AG09319 (cell line): ENCODE measurements around the gene CHID1.

Experiments used
- DNase-seq: peaks from one replicate; pipeline ENCODE4 v3.0.0-alpha.2; 2010; ENCODE audit warnings: low read depth; ENCODE audit errors: extremely low read depth
- TF ChIP-seq, protein P1 (sequence below): IDR thresholded peaks from 2 replicates; pipeline ENCODE4 v1.5.1; 2011; ENCODE audit warnings: low read depth, mild to moderate bottlenecking, inconsistent platforms, low read length, moderate library complexity

CHID1 gene

DNA sequence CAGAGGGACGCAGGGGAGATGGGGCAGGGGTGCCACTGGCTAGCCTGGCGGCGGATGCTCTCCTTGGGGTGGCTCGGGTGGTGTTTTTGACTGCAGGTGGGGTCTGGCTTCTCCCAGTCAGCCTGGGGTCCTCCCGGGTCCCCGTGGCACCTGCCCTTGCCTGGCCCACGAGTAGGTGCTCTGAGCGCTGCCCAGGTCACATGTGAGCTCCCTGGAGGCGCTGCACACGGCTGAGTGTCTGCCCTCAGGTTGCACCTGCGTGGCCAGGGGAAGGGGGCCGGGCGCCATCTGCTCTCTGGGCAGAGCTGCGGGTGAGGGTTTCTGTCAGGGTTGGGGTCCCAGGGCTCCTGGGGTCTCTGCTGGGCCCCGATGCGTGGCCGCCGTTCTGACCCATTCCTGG is 62.7 kb downstream of the CHID1 start:
- DNase-seq, result no peak
- TF ChIP-seq, protein P1, sequence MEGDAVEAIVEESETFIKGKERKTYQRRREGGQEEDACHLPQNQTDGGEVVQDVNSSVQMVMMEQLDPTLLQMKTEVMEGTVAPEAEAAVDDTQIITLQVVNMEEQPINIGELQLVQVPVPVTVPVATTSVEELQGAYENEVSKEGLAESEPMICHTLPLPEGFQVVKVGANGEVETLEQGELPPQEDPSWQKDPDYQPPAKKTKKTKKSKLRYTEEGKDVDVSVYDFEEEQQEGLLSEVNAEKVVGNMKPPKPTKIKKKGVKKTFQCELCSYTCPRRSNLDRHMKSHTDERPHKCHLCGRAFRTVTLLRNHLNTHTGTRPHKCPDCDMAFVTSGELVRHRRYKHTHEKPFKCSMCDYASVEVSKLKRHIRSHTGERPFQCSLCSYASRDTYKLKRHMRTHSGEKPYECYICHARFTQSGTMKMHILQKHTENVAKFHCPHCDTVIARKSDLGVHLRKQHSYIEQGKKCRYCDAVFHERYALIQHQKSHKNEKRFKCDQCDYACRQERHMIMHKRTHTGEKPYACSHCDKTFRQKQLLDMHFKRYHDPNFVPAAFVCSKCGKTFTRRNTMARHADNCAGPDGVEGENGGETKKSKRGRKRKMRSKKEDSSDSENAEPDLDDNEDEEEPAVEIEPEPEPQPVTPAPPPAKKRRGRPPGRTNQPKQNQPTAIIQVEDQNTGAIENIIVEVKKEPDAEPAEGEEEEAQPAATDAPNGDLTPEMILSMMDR, result no peak

DNA sequence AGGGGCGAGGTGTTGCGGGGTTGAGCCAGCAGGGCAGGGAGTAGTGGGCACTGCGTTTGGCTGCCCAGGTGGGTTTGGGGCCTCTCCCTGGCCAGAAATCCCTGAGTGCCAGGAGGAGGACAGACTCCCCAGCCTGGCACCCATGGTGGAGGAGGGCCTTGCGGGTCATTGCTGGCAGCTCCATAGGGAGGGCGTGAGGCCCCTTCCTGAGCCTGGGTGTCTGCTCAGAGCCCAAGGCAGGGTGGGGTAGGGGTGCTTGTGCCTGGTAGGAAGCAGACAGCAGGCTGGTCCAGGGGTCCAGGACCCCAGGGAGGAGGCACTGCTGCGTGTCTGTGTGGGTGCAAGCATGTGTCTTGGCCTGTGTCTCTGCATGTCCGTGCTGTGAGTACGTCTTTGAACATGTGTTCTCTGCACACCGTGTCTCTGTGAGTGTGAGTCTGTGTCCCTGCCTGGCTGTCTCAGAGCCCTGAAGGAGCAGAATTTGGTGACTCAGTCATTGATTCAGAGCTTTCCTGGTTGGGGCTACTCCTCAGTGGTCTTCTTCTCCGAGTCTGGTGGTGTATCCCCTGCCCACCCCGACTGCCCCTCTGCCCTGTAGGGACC is 64.0 kb downstream of the CHID1 start:
- no peak for DNase-seq
- TF ChIP-seq, protein P1, result no peak

DNA sequence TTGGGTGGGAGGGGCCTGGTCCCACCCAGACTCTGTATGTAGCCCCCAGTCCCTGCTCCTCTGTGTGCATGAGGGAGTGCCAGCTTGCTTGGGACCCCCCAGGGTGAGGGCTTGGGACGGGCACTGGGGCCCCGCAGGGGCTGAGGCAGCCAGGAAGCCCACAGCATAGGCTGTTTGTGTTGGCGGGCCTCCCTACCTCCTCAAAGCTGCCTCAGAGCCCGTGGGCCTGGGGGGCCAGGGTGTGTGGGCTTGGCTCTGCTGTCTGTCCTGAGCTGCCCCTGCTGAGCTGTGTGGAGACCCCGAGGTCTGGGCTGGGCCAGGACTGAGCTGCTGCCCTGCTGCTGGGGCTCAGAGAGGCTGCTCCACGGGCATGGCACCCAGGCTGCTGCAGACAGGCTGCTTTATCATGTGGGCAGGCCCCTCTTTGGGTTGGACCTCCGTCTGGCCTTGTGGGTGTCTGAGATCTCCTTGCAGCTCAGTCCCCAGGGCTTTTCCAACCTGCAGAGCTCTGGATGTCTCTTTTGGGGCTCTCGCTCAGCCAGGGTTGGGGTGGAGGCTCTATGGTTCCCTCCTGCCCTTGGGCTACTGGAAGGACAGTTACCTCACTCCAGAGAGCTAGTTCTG is 64.6 kb downstream of the CHID1 start:
- no peak for DNase-seq
- TF ChIP-seq, protein P1, result no peak

DNA sequence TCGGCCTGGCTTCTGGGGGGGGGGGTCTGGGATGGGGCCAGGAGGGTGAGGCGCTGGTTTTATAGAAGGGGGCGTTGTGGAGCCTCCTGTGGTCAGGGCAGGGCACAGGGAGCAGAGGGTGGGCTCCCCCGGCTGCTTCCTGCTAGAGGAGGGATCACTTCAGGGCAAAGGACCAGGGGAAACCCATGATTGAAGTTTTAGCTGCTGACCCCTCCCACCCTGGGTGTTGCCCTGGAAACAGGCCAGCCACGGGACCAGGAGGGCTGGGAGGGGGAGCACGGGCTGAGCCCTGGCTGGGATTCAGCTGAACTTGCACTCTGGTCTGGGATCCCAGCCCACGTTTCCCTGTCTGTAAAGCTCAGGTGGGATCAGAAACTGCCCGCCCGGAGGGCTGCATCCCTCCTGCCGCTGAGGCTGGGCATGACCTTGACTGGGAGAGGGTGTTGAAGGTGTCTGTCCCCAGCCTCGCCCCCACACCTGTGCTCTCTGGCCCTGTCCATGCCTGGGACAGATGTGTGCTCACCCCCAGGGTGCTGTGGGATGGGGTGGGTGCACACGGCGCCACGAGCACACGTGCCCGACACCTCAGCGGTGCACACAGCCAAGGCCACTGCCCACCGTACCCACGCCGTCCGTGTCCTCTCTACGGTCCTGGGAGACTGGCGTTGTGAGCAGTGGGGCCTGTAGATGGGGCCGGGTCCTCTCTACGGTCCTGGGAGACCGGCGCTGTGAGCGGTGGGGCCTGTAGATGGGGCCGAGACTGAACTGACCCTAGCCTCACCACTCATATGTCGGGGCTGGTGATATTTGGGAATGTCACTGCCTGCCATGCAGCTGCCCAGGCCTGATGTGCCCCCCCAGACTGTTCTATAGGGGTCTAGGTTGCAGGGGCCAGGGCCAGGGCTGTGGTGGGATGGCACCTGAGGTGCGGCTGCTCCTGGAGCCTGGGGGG is 65.6 kb downstream of the CHID1 start:
- DNase-seq, result peak; percentile 96
- TF ChIP-seq, protein P1, result no peak; the same call in 1 of the 2 replicates

DNA sequence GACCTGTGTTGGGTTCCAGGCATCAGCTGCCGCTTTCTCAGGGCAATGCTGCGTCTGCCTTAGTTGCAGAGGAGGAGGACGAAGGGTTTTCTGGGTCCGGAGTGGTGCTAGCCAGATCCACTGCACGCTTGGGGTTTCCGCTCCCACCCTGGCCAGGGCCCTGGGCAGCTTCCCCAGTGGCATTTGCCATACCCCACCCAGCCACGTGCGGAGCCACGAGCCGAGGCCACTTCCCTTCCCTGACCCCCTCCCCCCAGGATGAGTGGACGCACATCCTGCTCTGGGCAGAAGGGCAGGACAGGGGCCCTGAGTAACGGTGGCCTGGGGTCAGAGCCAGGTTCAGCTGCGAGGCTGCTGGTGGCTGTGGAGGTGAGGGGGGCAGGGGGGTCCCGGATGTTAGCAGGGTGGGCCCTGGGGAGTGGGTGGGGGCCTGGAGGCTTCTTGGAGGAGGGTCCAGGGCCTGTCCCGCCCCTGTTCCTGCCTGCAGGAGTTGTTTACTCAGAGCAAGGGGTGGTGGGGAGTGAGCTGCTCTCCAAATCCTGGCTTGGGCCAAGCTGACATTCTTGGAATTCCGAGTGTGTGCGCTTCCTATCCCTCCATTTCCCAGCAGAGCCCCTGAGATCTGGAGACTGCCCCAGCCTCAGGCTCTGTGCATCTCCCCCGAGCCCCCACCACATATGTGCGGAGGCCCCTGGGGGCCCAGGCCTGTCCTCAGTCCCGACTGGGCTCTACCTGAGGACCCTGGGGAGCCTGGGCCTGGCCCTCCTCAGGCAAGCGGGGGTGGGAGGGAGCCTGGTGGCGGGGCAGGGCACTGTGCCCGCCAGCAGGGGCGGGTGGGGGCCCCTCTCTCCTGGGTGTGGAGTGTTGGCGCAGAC is 66.6 kb downstream of the CHID1 start:
- TF ChIP-seq, protein P1, result no peak
- peak; percentile 92 for DNase-seq

DNA sequence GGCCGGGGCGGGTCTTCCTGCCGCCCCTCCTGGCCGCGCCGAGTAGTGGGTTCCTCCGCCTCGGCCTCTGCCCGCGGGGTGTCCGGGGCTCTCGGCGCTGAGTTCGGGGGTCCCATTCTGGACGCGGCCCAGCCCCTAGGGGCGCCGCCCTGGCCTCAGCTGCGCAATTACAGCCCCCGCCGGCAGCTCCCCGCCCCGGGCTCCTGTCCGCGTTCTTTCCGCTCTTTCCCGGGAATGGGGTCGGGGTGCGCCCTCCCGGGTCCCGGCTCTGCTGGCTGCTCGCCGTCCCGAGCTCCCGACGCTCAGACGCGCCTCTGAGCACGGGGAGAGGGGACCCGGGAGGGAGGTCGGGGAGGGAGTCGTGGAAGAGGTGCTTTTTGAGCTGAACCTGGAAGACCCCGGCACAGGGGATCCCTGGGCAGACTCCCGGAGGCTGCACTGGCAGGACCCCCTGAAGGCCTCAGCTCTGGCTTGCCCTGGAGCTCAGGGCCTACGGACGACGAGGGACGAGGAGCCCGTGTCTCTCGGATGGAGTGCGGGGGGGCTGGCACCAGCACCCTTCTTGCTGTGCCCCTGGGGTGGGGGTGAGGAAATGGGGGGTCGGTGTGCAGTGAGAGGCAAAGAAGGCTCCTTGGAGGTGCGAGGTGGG is 67.4 kb downstream of the CHID1 start:
- TF ChIP-seq, protein P1, result no peak
- DNase-seq, result no peak
